HG03521 (cell line): Measurements from ENCODE around the gene ATR.

Experiments
- ATAC-seq: cut with Tn5 transposase; IDR thresholded peaks from one replicate; pipeline ENCODE4 v1.9.1; 2021; ENCODE audit warnings: mild to moderate bottlenecking, moderate library complexity; ENCODE audit not compliant: unreplicated experiment

ATR gene

GRCh38 chr3:142530296-142530695 is 48.2 kb downstream of the ATR start:
- no peak for ATAC-seq

- no peak for ATAC-seq
Observed at GRCh38 chr3:142523921-142524566, 54.5 kb downstream of the ATR start.

DNA sequence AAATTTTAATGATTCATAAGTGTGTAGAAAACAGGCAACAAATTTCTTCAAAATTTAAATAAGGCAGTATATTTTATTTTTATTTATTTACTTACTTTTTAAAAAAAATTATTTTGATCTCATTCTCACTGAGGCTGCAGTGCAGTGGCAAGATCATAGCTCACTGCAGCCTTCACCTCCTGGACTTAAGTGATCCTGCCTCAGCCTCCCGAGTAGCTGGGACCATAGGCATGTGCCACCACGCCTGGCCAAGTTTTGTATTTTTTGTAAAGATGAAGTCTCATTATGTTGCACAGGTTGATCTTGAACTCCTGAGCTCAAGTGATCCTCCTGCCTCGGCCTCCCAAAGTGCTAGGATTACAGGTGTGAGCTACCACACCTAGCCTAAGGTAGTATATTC is 69.5 kb downstream of the ATR start:
- ATAC-seq, result no peak

GRCh38 chr3:142507241-142507640 is 71.3 kb downstream of the ATR start:
- ATAC-seq, result no peak

GRCh38 chr3:142502187-142502985 is 76.1 kb downstream of the ATR start:
- no peak for ATAC-seq

DNA sequence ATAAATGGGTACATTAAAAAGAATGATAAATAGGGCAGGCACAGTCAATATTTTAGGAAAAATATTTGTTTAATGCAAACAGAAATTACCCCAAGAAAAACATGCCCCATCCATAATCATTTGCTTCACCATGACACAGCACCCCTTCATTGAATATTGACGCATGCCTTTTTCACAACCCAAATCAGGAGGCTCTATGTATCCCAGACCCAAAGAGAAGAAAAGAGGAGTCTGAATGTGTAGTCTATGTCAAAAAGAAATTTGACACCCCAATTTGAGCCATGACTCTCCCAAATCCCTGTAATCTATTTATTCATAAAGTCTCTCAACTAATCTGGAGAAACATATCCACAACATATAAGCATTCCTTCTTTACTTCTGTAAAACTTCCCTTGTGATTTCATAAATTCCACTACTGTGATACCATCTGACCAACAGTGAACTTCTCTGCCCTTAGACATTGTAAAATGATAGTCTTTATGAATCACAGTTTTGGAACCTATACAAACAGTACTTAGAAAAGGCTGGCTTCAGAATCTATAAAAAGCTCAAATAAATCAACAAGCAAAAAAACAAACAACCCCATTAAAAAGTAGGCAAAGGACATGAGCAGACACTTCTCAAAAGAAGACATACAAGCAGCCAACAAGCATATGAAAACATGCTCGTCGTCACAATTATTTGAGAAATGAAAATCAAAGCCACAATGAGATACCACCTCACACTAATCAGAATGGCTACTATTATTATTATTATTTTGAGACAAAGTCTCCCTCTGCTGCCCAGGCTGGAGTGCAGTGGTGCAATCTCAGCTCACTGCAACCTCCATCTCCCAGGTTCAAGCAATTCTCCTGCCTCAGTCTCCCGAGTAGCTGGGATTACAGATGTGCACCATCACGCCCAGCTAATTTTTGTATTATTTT is 77.3 kb downstream of the ATR start:
- no peak for ATAC-seq

DNA sequence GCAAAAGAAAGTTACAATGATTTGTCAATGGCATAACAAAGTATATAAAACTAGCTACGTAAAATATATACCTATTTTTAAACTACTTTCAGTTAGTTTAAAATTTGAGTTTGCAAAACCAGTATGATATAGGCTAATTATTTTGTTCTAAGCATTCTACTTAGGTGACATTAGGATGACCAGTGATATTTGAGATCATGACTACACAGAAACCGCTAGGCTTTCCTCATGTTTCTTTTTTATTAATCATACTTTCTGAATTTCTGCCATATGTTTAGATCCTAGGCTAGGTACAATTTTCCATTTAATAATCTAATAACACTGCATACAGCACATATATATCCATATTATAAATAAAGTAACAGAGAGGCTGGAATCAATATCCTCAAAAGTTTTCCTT is 78.3 kb downstream of the ATR start:
- no peak for ATAC-seq

- ATAC-seq, result no peak
Observed at GRCh38 chr3:142498397-142499180, 79.9 kb downstream of the ATR start.

DNA sequence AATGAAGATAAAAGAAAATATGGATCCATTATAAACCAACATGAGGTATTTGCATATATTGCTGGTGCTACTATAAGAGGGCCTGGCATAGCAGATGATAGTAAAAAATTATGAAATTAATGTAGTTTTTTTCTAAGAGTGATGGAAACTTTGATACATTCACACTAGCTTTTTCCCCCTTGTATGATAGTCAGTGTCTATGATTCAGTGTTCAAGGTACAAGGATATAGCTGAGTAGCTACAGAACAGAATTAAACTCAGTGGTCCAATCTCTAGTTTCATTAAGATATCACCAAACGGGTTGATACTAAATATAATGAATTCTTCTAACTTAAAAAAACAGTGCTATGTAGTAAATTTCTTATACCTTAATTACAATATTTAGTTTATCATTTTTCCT is 80.8 kb downstream of the ATR start:
- ATAC-seq, result no peak

DNA sequence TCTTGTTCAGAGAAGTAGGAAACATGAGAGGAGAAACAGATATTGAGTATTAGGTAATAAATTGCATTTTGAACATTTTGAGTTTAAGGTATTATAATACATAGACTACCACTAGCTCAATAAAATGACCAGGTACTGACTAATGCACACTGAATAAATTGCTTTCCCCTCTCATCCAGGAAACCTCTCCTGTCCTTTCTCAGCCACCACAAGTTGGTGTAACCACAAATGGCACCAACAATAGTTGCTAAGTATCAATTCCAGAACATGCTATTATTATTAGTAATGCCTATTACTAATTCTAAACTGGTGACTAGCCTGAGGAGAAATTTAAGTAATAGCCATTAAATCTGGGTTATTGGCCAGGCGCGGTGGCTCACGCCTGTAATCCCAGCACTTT is 83.4 kb downstream of the ATR start:
- ATAC-seq, result no peak

GRCh38 chr3:142492184-142492583 is 86.3 kb downstream of the ATR start:
- no peak for ATAC-seq

DNA sequence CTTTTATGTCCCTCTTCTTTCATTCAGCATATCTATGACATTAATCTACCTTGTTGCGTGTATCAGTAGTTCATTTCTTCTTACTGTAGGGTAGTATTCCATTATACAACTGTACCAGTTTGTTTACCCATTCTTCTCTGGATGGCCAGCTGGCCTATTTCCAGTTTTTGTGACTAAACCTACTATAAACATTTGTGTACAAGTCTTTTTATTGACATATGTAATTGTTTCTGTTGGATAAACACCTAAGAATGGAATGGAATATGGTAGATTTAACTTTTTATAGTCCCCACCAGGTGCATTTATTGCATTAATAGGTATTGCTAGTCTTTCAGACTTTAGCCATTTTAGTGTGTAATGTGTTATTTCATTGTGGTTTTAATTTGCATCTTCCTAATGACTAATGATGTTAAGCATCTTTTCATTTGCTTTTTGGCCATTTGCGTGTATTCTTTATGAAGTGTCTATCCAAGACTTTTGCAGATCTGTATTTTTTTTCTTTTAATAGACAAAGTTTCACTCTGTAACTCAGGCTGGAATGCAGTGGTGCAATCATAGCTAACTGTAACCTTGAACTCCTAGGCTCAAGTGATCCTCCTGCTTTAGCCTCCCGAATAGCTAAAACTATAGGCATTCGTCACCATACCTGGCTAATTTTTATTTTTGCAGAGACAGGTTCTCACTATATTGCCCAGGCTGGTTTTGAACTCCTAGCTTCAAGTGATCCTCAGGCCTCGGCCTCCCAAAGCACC is 88.8 kb downstream of the ATR start:
- no peak for ATAC-seq

GRCh38 chr3:142484912-142485435 is 93.6 kb downstream of the ATR start:
- no peak for ATAC-seq

- ATAC-seq, result no peak
Observed at GRCh38 chr3:142481196-142481595, 97.3 kb downstream of the ATR start.

- ATAC-seq, result no peak
Observed at GRCh38 chr3:142470826-142471225, 107.7 kb downstream of the ATR start.

DNA sequence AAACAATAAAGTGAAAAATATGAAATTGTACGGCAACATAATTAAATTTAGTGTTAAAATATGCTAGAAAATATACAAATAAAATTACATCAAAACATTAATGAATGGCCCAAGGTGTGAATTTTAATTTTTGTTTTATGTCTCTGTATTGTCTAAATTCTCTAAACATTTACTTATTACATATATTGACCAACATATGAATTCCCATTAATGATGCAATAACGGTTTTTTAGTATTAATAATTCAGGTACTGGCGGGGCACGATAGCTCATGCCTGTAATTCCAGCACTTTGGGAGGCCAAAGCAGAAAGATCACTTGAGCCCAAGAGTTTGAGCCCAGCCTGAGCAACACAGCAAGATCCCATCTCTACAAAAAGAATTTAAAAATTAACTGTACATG is 110.1 kb downstream of the ATR start:
- ATAC-seq, result no peak

DNA sequence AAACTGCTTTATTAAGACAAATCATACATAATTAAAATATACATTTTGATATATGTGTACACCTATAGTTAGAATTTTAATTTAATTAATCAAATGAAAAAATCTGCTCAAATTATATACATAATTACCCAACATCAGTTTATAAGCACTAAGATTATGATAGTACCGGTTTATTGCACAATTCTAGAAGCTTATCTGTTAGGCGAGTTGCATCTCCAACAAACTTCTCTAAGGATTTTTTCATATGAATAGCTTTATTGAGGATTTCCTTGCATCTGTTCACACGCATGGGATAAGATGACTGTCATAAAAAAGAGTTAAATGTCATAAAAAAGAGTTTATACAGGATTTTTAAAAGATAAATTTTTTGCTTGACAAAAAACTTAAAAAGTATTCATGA is 110.8 kb downstream of the ATR start:
- no peak for ATAC-seq

DNA sequence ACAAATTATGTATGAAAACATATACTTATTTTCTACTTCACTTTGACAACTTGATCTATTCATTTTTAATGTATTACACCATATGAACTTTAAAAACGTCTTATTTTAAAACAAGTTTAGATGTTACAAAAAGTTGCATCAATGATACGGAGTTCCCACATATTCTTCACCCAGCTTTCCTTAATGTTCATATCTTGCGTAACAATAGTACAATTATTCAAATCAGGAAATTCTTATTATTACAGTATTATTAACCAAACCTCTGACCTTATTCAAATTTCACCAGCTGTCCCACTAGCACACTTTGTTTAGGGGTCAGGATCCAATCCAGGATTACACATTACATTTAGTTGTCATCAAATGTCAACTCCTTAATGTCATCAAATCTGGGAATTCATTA is 117.8 kb downstream of the ATR start:
- no peak for ATAC-seq

DNA sequence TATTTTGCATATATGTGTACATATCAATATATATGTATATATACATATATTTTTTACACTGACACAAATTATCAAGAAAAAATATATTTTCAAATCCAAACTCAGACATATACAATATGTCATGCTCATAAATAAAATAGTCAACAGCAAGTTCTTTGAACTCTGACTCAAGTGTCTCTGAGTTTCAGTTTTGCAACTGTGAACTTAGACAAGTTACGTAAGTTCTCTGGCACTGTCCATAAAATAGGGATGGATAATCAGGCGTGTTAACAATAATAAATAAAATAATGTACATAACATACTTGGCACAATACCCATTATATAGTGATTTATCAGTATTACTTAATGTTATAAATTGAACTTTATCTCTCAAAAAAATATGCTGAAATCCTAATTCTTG is 118.6 kb downstream of the ATR start:
- no peak for ATAC-seq

GRCh38 chr3:142459096-142459495 is 119.4 kb downstream of the ATR start:
- no peak for ATAC-seq
